OCI-LY3 (cell line): ENCODE results near the gene ARMCX4.

Source experiments
- CTCF ChIP-seq: fragments of 200-600, 300-600 bp; sonication (generic); IDR thresholded peaks from 2 replicates; pipeline ENCODE4 v1.5.1; 2014; ENCODE audit warnings: antibody characterized with exemption, low read length, low read depth
- EZH2phosphoT487 ChIP-seq: fragments of 200-600 bp; shearing (Covaris generic); IDR thresholded peaks from 2 replicates; pipeline ENCODE4 v1.6.1; 2018; ENCODE audit warnings: antibody characterized with exemption, mixed run types, low read depth

- no peak for TF ChIP-seq CTCF
- no peak for TF ChIP-seq EZH2phosphoT487
These were observed 6.7 kb downstream of the ARMCX4 start for GRCh38 chrX:101491943-101492342.
